ENCODE measurements around the gene PRM2. TPM values are rescaled to one million over a fixed set of nuclear protein-coding genes. Genes with fewer than 3 reads are reported as not detected.

PRM2 gene
- total and polyA plus RNA-seq, 2 of the 8 experiments (the other 6 are each of a cell fraction or from before 2014, with no cell fraction given), result not detected

- no peak overlapping the region for H4K8ac ChIP-seq (ENCODE audit: extremely low read depth, insufficient read depth, low read length)
- H2BK15ac ChIP-seq (ENCODE audit: low read length), result no peak overlapping the region
- no peak overlapping the region for H3K4me2 ChIP-seq (ENCODE audit: insufficient read depth in 1 of 2, low read depth in 2 of 2, low read length in 2 of 2)
- DNase-seq (ENCODE audit: low read depth in 1 of 2, low spot score in 2 of 2) (no peak), FAIRE-seq (no peak)
- H2BK120ac ChIP-seq (replicated peaks; ENCODE audit: low read depth, low read length), result no peak overlapping the region
- H3K14ac ChIP-seq (ENCODE audit: insufficient read length), result no peak overlapping the region
- no peak overlapping the region for H3K27ac ChIP-seq (ENCODE audit: low read depth, low read length)
- no peak overlapping the region for H4K5ac ChIP-seq (ENCODE audit: insufficient read length, low read depth, low read length)
- H4K91ac ChIP-seq (replicated peaks; ENCODE audit: insufficient read length, low read length), result no peak overlapping the region
- H3K9me3 ChIP-seq (ENCODE audit: insufficient read depth in 2 of 2, low read depth in 1 of 2, low read length in 1 of 2), result no peaks in the 10 kb centered on the region
- H2BK12ac ChIP-seq (ENCODE audit: low read depth, low read length), result no peak overlapping the region; the same call in 1 of the 2 replicates
- ChIA-PET CTCF (ENCODE audit: partially characterized antibody) (interaction anchor here (1.4 kb wide), 1 partner anchor 56 kb away, joined by 3 read pairs; no protein-coding TSS in a partner anchor), POLR2A (ENCODE audit: partially characterized antibody) (no interaction called here)
- H3K4me3 ChIP-seq (ENCODE audit: extremely low read depth in 1 of 4, insufficient read depth in 2 of 4, low read depth in 3 of 4, low read length in 4 of 4), result no peak overlapping the region
- no peak overlapping the region for H2BK5ac ChIP-seq (ENCODE audit: low read depth, low read length)
- no peak overlapping the region for H3K9ac ChIP-seq (replicated peaks in 1 of 4; ENCODE audit: extremely low read depth in 1 of 4, low read depth in 3 of 4, low read length in 3 of 4)
- H3K56ac ChIP-seq (replicated peaks; ENCODE audit: insufficient read length, low read depth, low read length), result no peak overlapping the region
- no peak overlapping the region; the same call in 1 of the 2 replicates for H2AK5ac ChIP-seq (ENCODE audit: low read depth, low read length)
- no peaks in the 10 kb centered on the region for H3K36me3 ChIP-seq (ENCODE audit: control insufficient read depth in 2 of 4, insufficient read depth in 4 of 4, low read length in 3 of 4)
- no peak overlapping the region for H3K4ac ChIP-seq (replicated peaks; ENCODE audit: insufficient read length, low read depth, low read length)
- H3K79me1 ChIP-seq (ENCODE audit: low read depth, low read length), result no peaks in the 10 kb centered on the region
- H3K23me2 ChIP-seq (ENCODE audit: low read depth, low read length), result no peaks in the 10 kb centered on the region
- no peaks in the 10 kb centered on the region for H3K79me2 ChIP-seq (ENCODE audit: control insufficient read depth in 1 of 2, insufficient read depth in 2 of 2, low read length in 2 of 2)
- no peak overlapping the region for H3K18ac ChIP-seq (ENCODE audit: extremely low read depth, low read length)
- WGBS, 2 experiments (ENCODE audit: extremely low coverage in 1 of 2, insufficient coverage in 1 of 2, insufficient read length in 1 of 2, insufficient replicate concordance in 2 of 2, low coverage in 1 of 2, low lambda C conversion rate in 2 of 2, missing lambda C conversion rate in 1 of 2), result 94% methylated on average over 7 of the region's 7 CpGs; no CpG with 5 or more reads in 1 of the 2 experiments
- no peak overlapping the region for H2AFZ ChIP-seq (ENCODE audit: low read length)
- peaks cover 5 to 9% (median 9%) of the 10 kb centered on the region in 4 experiments for H3K4me1 ChIP-seq (replicated peaks in 1 of 4; ENCODE audit: control insufficient read depth in 3 of 4, insufficient read depth in 4 of 4, low read length in 3 of 4)
- no peaks in the 10 kb centered on the region for H3K27me3 ChIP-seq (replicated peaks in 1 of 4; ENCODE audit: control insufficient read depth in 3 of 4, extremely low read depth in 1 of 4, insufficient read depth in 3 of 4, low read length in 3 of 4)
- no peak overlapping the region for H3K23ac ChIP-seq (ENCODE audit: insufficient read length)
- H2BK20ac ChIP-seq (ENCODE audit: low read length), result 0 out of 2 replicates have a peak overlapping the region, but pooled peaks have one; percentile 56
- H4K20me1 ChIP-seq (replicated peaks in 1 of 2; ENCODE audit: control insufficient read depth in 1 of 2, insufficient read depth in 2 of 2, low read length in 2 of 2), result no peaks in the 10 kb centered on the region
- TF ChIP-seq CTBP2 (IDR thresholded peaks at IDR 0.05; ENCODE audit: borderline replicate concordance, insufficient read depth, insufficient read length, low read length), result no peak
- TF ChIP-seq ASH2L (IDR thresholded peaks at IDR 0.05; ENCODE audit: low read length), result no peak
- TF ChIP-seq TEAD4 (IDR thresholded peaks at IDR 0.05; ENCODE audit: low read depth, low read length), result no peak
- TF ChIP-seq CBX8 (IDR thresholded peaks at IDR 0.05; ENCODE audit: borderline replicate concordance, low read depth, low read length), result no peak
- no peak for TF ChIP-seq TAF1 (IDR thresholded peaks at IDR 0.05; ENCODE audit: low read depth, low read length)
- no peak for TF ChIP-seq TCF12 (IDR thresholded peaks at IDR 0.05; ENCODE audit: low read depth, low read length)
- no peak for TF ChIP-seq BACH1 (IDR thresholded peaks at IDR 0.05; ENCODE audit: low read length)
- TF ChIP-seq SP2 (IDR thresholded peaks at IDR 0.05; ENCODE audit: low read length), result no peak
- TF ChIP-seq YY1 (IDR thresholded peaks at IDR 0.05; ENCODE audit: low read depth, low read length), result no peak
- no peak for TF ChIP-seq SP4 (IDR thresholded peaks at IDR 0.05; ENCODE audit: low read length)
- TF ChIP-seq RAD21 (IDR thresholded peaks at IDR 0.05 in 1 of 2, conservative IDR thresholded peaks at IDR 0.05 in 1 of 2; ENCODE audit: low read depth in 2 of 2, low read length in 2 of 2), result no peak
- no peak for TF ChIP-seq ZNF274 (IDR thresholded peaks at IDR 0.05; ENCODE audit: borderline replicate concordance, extremely low read depth, low read length)
- TF ChIP-seq POLR2A (IDR thresholded peaks at IDR 0.05; ENCODE audit: control extremely low read depth in 1 of 2, low read depth in 2 of 2, low read length in 2 of 2), result no peak
Measured at GRCh38 chr16:11300560-11300892, 24.2 kb upstream of the PRM2 start.

Measured in H1 (cell line).